ENCODE data around the gene HMCES.

DNA sequence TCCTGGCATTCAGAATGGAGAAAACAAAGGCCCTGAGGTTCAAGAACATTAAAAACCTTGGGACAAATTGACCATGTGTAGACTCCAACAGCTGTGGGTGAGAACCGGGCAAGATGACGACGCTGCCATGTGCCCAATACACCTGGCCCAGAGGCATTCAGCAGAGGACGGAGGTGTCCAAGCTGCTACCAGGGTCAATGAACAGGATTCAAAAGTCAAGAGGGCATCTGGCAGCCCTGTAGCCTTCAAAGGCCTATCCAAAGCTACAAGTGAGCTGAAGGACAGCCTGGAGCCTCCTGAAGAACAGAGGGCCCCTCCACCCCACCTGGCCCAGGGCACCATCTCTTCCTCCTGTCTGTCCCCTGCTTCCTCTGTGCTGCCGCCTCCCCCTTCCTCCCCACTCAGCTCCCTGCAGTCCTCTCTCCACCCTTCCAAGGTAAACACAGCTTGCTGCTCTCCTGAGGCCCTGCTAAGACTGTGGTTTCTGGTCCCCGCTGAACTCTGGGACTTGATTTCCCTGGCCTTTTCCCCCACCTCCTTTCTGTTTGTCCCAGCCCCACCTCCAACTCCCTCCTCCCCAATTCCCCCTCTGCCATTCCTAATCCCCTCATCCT lies 57.5 kb downstream of the HMCES start:
- TF ChIP-seq CTCF (IDR thresholded peaks at IDR 0.05) (no peak), REST (IDR thresholded peaks at IDR 0.05; ENCODE audit: low read depth, low read length) (no peak), ELF1 (IDR thresholded peaks at IDR 0.05) (no peak), USF2 (IDR thresholded peaks at IDR 0.05; ENCODE audit: borderline replicate concordance, low read depth, low read length) (no peak), POLR2AphosphoS5 (IDR thresholded peaks at IDR 0.05; ENCODE audit: low read depth, low read length) (no peak), NFIC (IDR thresholded peaks at IDR 0.05; ENCODE audit: borderline replicate concordance) (no peak), YY1 (IDR thresholded peaks at IDR 0.05; ENCODE audit: low read depth) (no peak)
- TF ChIP-seq, protein P1, sequence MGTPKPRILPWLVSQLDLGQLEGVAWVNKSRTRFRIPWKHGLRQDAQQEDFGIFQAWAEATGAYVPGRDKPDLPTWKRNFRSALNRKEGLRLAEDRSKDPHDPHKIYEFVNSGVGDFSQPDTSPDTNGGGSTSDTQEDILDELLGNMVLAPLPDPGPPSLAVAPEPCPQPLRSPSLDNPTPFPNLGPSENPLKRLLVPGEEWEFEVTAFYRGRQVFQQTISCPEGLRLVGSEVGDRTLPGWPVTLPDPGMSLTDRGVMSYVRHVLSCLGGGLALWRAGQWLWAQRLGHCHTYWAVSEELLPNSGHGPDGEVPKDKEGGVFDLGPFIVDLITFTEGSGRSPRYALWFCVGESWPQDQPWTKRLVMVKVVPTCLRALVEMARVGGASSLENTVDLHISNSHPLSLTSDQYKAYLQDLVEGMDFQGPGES (IDR thresholded peaks at IDR 0.05; ENCODE audit: low read depth, low read length) = no peak
